NCI-H345 (cell line): ENCODE data around the gene TRIM24.

Source experiments
- DNase-seq: peaks from one replicate; lab custom pipeline; 2025; lab: John Stamatoyannopoulos, UW

Gene TRIM24

DNA sequence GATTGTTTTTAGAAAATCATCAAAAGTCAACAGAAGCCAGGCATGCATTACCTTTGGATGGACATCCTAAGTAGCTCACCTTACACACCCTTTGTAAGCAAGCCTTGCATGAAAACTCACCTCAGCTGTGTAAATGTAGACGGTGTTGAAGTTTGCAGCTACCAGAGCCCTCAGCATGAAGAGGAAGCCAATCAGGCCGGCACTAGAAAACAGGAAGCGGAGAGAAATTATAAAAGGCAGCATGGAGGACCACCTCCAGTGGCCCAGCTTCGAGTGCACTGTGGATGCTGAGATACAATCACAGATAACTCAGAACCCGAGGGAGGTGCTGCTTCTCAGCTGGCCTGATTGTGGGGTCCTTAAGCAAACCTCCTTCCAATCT, 165.8 kb downstream of the TRIM24 start:
- peak; percentile 91 for DNase-seq

GRCh38 chr7:138626846-138627245, 166.8 kb downstream of the TRIM24 start:
- DNase-seq = no peak

DNA sequence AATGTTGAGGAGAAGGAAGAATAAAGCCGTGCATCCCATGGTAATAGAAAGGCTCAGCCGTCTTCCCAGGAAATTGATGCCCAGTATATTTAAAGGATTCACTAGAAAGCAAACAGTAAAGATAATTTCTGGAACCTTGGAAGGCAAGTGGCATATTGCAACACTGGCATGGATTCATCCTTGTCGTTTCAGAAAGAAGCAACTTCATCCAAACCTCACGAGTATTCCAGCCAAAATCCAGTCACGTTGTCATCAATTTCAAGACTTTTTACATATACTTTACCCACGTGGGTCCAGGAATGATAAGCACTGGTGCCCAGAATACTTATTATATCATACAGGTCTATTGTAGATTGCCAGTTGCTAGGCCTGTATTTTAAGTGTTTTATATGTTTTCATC, 167.3 kb downstream of the TRIM24 start:
- no peak for DNase-seq

GRCh38 chr7:138630059-138630610, 170.1 kb downstream of the TRIM24 start:
- no peak for DNase-seq

DNA sequence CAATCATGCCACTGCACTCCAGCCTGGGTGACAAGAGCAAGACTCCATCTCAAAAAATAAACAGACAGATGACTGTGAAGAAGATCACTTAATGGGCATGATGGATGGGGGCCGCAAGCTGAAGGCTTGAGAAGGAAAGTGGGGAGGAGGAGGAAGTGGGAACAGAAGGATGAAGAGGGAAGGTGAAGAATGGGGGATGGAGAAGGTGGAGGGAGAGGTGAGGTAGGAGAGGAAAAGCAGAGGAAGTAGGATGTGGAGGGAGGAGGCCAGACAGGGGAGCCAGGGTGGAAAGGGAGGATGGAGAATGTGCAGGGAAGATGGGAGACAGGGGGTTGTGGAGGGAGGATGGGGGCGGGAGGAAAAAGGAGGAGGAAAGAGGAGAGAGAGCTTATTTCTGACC, 172.3 kb downstream of the TRIM24 start:
- no peak for DNase-seq

DNA sequence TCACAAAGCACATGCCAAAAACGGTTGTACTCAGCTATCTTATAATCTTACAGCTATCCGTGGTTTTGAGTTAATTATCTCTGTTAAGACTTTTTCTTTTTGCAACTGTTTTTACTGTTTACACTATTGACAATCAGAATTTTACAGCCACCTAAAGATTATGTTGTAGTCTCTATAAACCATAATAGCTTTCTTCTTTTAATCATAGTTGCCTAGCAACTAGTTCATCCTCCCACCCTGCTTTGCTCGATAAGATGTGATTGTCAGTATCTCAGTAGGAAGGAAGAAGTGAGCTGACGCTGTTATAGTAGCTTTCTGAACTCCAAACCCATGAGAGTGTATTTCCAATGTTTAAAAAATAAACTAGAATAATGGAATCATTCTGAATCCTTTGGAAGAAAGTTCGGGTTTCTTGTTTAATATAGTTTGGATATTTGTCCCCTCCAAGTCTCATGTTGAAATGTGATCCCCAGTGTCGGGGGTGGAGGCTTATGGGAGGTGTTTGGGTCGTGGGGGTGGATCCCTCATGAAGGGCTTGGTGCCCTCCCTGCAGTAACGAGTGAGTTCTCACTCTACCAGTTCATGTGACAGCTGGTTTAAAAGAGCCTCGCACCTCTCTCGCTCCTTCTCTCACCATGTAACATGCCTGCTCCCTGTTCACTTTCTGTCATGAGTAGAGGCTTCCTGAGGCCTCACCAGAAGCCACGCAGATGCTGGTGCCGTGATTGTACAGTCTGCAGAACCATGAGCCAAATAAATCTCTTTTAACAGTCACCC, 173.0 kb downstream of the TRIM24 start:
- DNase-seq = no peak
